Mesenchymal stem cell (in vitro differentiated cells and primary cell): ENCODE results near the gene DPP10.

ENCODE experiments used
- DNase-seq: peaks from one replicate; pipeline ENCODE4 v3.0.0-alpha.2; 2013
- H2AFZ ChIP-seq: one replicate; pipeline ENCODE4 v1.6.1; 2013; ENCODE audit warnings: low read depth, mild to moderate bottlenecking, control low read depth, inconsistent platforms, low read length, moderate library complexity
- H2AK5ac ChIP-seq: 2 replicates; pipeline ENCODE4 v1.6.1; 2013; ENCODE audit warnings: low read length, moderate library complexity, mild to moderate bottlenecking, inconsistent platforms; ENCODE audit not compliant: severe bottlenecking
- H2BK120ac ChIP-seq: one replicate; pipeline ENCODE4 v1.6.1; 2013; ENCODE audit warnings: low read depth, mild to moderate bottlenecking, inconsistent platforms, low read length, moderate library complexity
- H2BK12ac ChIP-seq, 2 experiments: one replicate each; pipeline ENCODE4 v1.6.1; 2013; ENCODE audit warnings: inconsistent platforms in 2 of 2, low read length in 2 of 2, mild to moderate bottlenecking in 2 of 2, moderate library complexity in 2 of 2, control low read depth in 1 of 2
- H2BK15ac ChIP-seq: one replicate; pipeline ENCODE4 v1.6.1; 2013; ENCODE audit warnings: mild to moderate bottlenecking, low read depth, inconsistent platforms; ENCODE audit not compliant: poor library complexity, severe bottlenecking
- H2BK5ac ChIP-seq: 2 replicates; pipeline ENCODE4 v1.6.1; 2013; ENCODE audit warnings: low read depth, mild to moderate bottlenecking, low read length, control low read depth, inconsistent platforms; ENCODE audit not compliant: poor library complexity, severe bottlenecking
- H3K14ac ChIP-seq, 2 experiments: one replicate each; pipeline ENCODE4 v1.6.1; 2013; ENCODE audit warnings: inconsistent platforms in 2 of 2, low read length in 2 of 2, control low read depth in 1 of 2, mild to moderate bottlenecking in 1 of 2, moderate library complexity in 1 of 2
- H3K18ac ChIP-seq, 2 experiments: one replicate each; pipeline ENCODE4 v1.6.1; 2013; ENCODE audit warnings: inconsistent platforms in 2 of 2, low read length in 2 of 2, control low read depth in 1 of 2, low read depth in 1 of 2, mild to moderate bottlenecking in 1 of 2
- H3K23ac ChIP-seq, 2 experiments: one replicate each; pipeline ENCODE4 v1.6.1; 2013; ENCODE audit warnings: inconsistent platforms in 2 of 2, low read length in 2 of 2, mild to moderate bottlenecking in 2 of 2, moderate library complexity in 2 of 2, control low read depth in 1 of 2
- H3K27ac ChIP-seq: 2 replicates; pipeline ENCODE4 v1.5.1; 2013; ENCODE audit warnings: mild to moderate bottlenecking, moderate library complexity, low read length, control low read depth, inconsistent platforms; ENCODE audit not compliant: poor library complexity, severe bottlenecking
- H3K27me3 ChIP-seq, 2 experiments: 2 replicates each; pipeline versions ENCODE4 v1.6.1 to v1.7.0; 2013; ENCODE audit warnings: low read length in 2 of 2, mild to moderate bottlenecking in 2 of 2, moderate library complexity in 2 of 2, control low read depth in 1 of 2, inconsistent platforms in 1 of 2; ENCODE audit not compliant: control insufficient read depth in 1 of 2, insufficient read depth in 1 of 2
- H3K36me3 ChIP-seq, 2 experiments: 2 replicates each; pipeline versions ENCODE4 v1.6.1 to v1.7.0; 2013; ENCODE audit warnings: low read length in 2 of 2, control low read depth in 1 of 2, inconsistent platforms in 1 of 2, low read depth in 1 of 2, mild to moderate bottlenecking in 1 of 2; ENCODE audit not compliant: insufficient read depth in 2 of 2, control insufficient read depth in 1 of 2
- H3K4ac ChIP-seq, 2 experiments: one replicate each; pipeline ENCODE4 v1.6.1; 2013; ENCODE audit warnings: inconsistent platforms in 2 of 2, low read length in 2 of 2, mild to moderate bottlenecking in 2 of 2, moderate library complexity in 2 of 2, control low read depth in 1 of 2, low read depth in 1 of 2
- H3K4me1 ChIP-seq: 2 replicates; pipeline ENCODE4 v1.6.1; 2013; ENCODE audit warnings: low read depth, low read length, control low read depth; ENCODE audit not compliant: control insufficient read depth, insufficient read depth
- H3K4me2 ChIP-seq: 2 replicates; pipeline ENCODE4 v1.6.1; 2013; ENCODE audit warnings: low read length, mild to moderate bottlenecking, inconsistent platforms; ENCODE audit not compliant: poor library complexity, severe bottlenecking
- H3K4me3 ChIP-seq, 2 experiments: 2 replicates each; pipeline versions ENCODE4 v1.5.1 to v1.7.0; 2013; ENCODE audit warnings: low read length in 2 of 2, mild to moderate bottlenecking in 2 of 2, control low read depth in 1 of 2, low read depth in 1 of 2; ENCODE audit not compliant: insufficient read depth in 1 of 2
- H3K79me1 ChIP-seq: replicated peaks from 2 replicates; pipeline ENCODE4 v1.6.1; 2013; ENCODE audit warnings: mild to moderate bottlenecking, control low read depth, low read length, inconsistent platforms; ENCODE audit not compliant: poor library complexity, severe bottlenecking
- H3K9ac ChIP-seq: 2 replicates; pipeline ENCODE4 v1.7.0; 2013; ENCODE audit warnings: mild to moderate bottlenecking, low read length, moderate library complexity
- H3K9me3 ChIP-seq: 2 replicates; pipeline ENCODE4 v1.7.0; 2013; ENCODE audit warnings: mild to moderate bottlenecking, low read length; ENCODE audit not compliant: control insufficient read depth
- H4K8ac ChIP-seq: one replicate; pipeline ENCODE4 v1.6.1; 2013; ENCODE audit warnings: inconsistent platforms, mild to moderate bottlenecking, low read length, moderate library complexity
- H4K91ac ChIP-seq: one replicate; pipeline ENCODE4 v1.6.1; 2013; ENCODE audit warnings: mild to moderate bottlenecking, low read length, inconsistent platforms
- WGBS: methylation state at CpG from one replicate; pipeline ENCODE4 v1.1.7; 2013; ENCODE audit warnings: mixed read lengths; 5-methylcytosine and 5-hydroxymethylcytosine counted together

Gene DPP10

GRCh38 chr2:114709936-114710850 is 267.8 kb downstream of the DPP10 start:
- Histone ChIP-seq H3K4me3 (no peak overlapping the region), H3K14ac (no peak overlapping the region), H3K27ac (no peak overlapping the region), H3K9ac (no peak overlapping the region), H3K9me3 (no peaks in the 10 kb centered on the region), H2AFZ (no peak overlapping the region), H2BK5ac (no peak overlapping the region), H4K8ac (no peak overlapping the region), H2BK12ac (no peak overlapping the region), H2BK120ac (no peak overlapping the region), H2BK15ac (no peak overlapping the region), H3K27me3 (no peaks in the 10 kb centered on the region), H3K36me3 (no peaks in the 10 kb centered on the region), H3K79me1 (no peaks in the 10 kb centered on the region), H3K4ac (no peak overlapping the region), H3K4me2 (no peak overlapping the region), H4K91ac (no peak overlapping the region), H2AK5ac (no peak overlapping the region), H3K4me1 (no peaks in the 10 kb centered on the region), H3K23ac (no peak overlapping the region), H3K18ac (no peak overlapping the region)
- DNase-seq: no peak
- 56% methylated on average over 3 of the region's 4 CpGs for WGBS

GRCh38 chr2:114714313-114714712 is 271.9 kb downstream of the DPP10 start:
- no peak overlapping the region for H2AK5ac ChIP-seq
- no peaks in the 10 kb centered on the region for H3K9me3 ChIP-seq
- H3K4me2 ChIP-seq: no peak overlapping the region
- no peak overlapping the region for H3K27ac ChIP-seq
- no peak overlapping the region for H3K14ac ChIP-seq
- no peak overlapping the region for H2BK15ac ChIP-seq
- no peak for DNase-seq
- no peak overlapping the region for H4K91ac ChIP-seq
- no peak overlapping the region for H3K4me3 ChIP-seq
- no peak overlapping the region for H3K23ac ChIP-seq
- no peak overlapping the region for H3K4ac ChIP-seq
- H2BK12ac ChIP-seq: no peak overlapping the region
- no peaks in the 10 kb centered on the region for H3K27me3 ChIP-seq
- no peaks in the 10 kb centered on the region for H3K36me3 ChIP-seq
- 6% methylated on average over 1 of the region's 1 CpG for WGBS
- no peaks in the 10 kb centered on the region for H3K4me1 ChIP-seq
- H2BK120ac ChIP-seq: no peak overlapping the region
- H3K79me1 ChIP-seq: no peaks in the 10 kb centered on the region
- H2BK5ac ChIP-seq: no peak overlapping the region
- no peak overlapping the region for H2AFZ ChIP-seq
- H3K18ac ChIP-seq: no peak overlapping the region
- no peak overlapping the region for H3K9ac ChIP-seq
- no peak overlapping the region for H4K8ac ChIP-seq

- H3K23ac ChIP-seq: no peak overlapping the region
- H3K4me3 ChIP-seq: no peak overlapping the region
- H2BK12ac ChIP-seq: no peak overlapping the region
- H3K14ac ChIP-seq: no peak overlapping the region
- H4K8ac ChIP-seq: no peak overlapping the region
- 38% methylated on average over 1 of the region's 4 CpGs for WGBS
- H3K4me2 ChIP-seq: no peak overlapping the region
- DNase-seq: no peak
- H3K9me3 ChIP-seq: no peaks in the 10 kb centered on the region
- H3K36me3 ChIP-seq: no peaks in the 10 kb centered on the region
- no peak overlapping the region for H2BK15ac ChIP-seq
- no peak overlapping the region for H3K9ac ChIP-seq
- no peaks in the 10 kb centered on the region for H3K27me3 ChIP-seq
- H3K27ac ChIP-seq: no peak overlapping the region
- H2BK5ac ChIP-seq: no peak overlapping the region
- H3K79me1 ChIP-seq: no peaks in the 10 kb centered on the region
- H2AFZ ChIP-seq: no peak overlapping the region
- no peak overlapping the region for H4K91ac ChIP-seq
- H2BK120ac ChIP-seq: no peak overlapping the region
- H2AK5ac ChIP-seq: no peak overlapping the region
- H3K4me1 ChIP-seq: no peaks in the 10 kb centered on the region
- no peak overlapping the region for H3K4ac ChIP-seq
- no peak overlapping the region for H3K18ac ChIP-seq
Observed at GRCh38 chr2:114717049-114717448, 274.6 kb downstream of the DPP10 start.

GRCh38 chr2:114724454-114724853 is 282.0 kb downstream of the DPP10 start:
- Histone ChIP-seq H3K4me3 (no peak overlapping the region), H3K9me3 (no peaks in the 10 kb centered on the region), H3K27me3 (no peaks in the 10 kb centered on the region), H2BK5ac (no peak overlapping the region), H3K18ac (no peak overlapping the region), H3K14ac (no peak overlapping the region), H2BK120ac (no peak overlapping the region), H2AFZ (no peak overlapping the region), H2BK15ac (no peak overlapping the region), H3K9ac (no peak overlapping the region), H4K8ac (no peak overlapping the region), H3K4ac (no peak overlapping the region), H2BK12ac (no peak overlapping the region), H4K91ac (no peak overlapping the region), H2AK5ac (no peak overlapping the region), H3K23ac (no peak overlapping the region), H3K27ac (no peak overlapping the region), H3K36me3 (no peaks in the 10 kb centered on the region), H3K4me2 (no peak overlapping the region), H3K79me1 (no peaks in the 10 kb centered on the region), H3K4me1 (no peaks in the 10 kb centered on the region)
- no CpG with 5 or more reads among the region's 1 CpG for WGBS
- DNase-seq: no peak
